ENCODE measurements around the gene SDHC.

The SDHC gene

DNA sequence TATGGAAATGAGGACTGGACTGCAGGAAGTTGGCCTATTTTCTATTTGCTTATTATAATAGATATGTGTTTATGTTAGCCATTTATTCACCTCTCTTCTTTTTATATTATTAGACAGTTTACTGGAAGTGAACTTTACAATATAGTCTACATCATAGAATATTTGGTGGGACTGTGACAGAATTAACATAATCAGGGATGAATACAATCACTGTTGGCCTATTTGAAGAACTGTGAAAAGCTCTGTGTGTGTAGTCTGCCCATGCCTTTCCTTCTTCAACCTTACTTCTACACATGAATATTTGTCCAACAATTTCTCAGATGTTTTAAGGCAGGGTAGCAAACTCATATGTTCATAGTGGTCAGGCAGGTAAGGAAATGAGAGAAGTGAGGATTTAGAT is 16.8 kb upstream of the SDHC start:
- H3K4me1 ChIP-seq (ENCODE audit: control insufficient read depth, insufficient read depth, low read length), result no peaks in the 10 kb centered on the region
- no peaks in the 10 kb centered on the region for H3K9me3 ChIP-seq (replicated peaks; ENCODE audit: low read length)
- H3K4me3 ChIP-seq (ENCODE audit: low read length), result no peak overlapping the region
- no peaks in the 10 kb centered on the region for H3K27me3 ChIP-seq (ENCODE audit: control insufficient read depth, insufficient read depth, low read length)
- no peak overlapping the region for H3K9ac ChIP-seq (ENCODE audit: low read depth, low read length)
- no peaks in the 10 kb centered on the region for H3K36me3 ChIP-seq (ENCODE audit: insufficient read depth, low read length)
- no peak overlapping the region for H3K4me2 ChIP-seq (ENCODE audit: low read length)

DNA sequence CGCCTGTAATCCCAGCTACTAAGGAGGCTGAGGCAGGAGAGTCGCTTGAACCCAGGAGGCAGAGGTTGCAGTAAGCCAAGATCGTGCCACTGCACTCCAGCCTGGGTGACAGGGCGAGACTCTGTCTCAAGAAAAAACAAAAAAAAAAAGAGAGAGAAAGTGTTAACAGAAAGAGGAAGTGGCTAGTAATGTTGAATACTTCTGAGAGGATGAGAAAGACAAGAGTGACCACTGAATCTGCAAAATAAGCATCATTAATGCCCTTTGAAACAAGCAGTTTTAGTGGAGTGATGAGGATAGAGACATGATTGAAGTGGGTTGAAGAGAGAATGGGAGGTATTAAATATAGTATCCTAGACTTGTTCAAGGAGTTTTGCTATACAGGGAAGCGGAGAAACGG is 16.1 kb upstream of the SDHC start:
- no peaks in the 10 kb centered on the region for H3K36me3 ChIP-seq (ENCODE audit: insufficient read depth, low read length)
- no peaks in the 10 kb centered on the region for H3K27me3 ChIP-seq (ENCODE audit: control insufficient read depth, insufficient read depth, low read length)

DNA sequence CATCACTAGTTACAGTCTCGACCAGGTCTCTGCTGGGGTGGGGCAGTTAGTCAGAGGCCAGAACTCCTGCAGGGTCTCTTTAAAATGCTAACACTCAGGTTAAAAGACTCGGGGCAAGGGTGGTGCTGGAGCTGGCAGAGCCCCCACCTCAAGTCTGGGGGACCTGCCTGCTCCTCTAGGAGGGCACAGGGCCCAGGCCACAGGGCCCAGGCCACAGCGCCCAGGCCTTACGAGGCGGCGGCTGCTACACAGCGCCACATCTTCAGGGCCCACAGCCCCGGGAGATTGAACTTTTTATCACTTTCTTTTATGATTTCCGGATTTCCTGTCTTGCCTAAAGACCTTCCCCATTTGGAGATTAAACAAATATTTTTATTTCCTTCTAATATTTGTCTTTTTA is 14.8 kb upstream of the SDHC start:
- Histone ChIP-seq H3K4me2 (ENCODE audit: low read length) (no peak overlapping the region), H3K4me3 (ENCODE audit: low read length) (no peak overlapping the region)

More for the DNA sequence above, 16.1 kb upstream of the SDHC start:
- no peaks in the 10 kb centered on the region for H3K9me3 ChIP-seq (replicated peaks; ENCODE audit: low read length)
- H3K4me1 ChIP-seq (ENCODE audit: control insufficient read depth, insufficient read depth, low read length), result no peaks in the 10 kb centered on the region
- no peak overlapping the region for H3K9ac ChIP-seq (ENCODE audit: low read depth, low read length)
- H3K4me3 ChIP-seq (ENCODE audit: low read length), result no peak overlapping the region
- H3K4me2 ChIP-seq (ENCODE audit: low read length), result no peak overlapping the region

GRCh38 chr1:161300478-161300877 is 13.7 kb upstream of the SDHC start:
- Histone ChIP-seq H3K9ac (ENCODE audit: low read depth, low read length) (no peak overlapping the region), H3K27me3 (ENCODE audit: control insufficient read depth, insufficient read depth, low read length) (no peaks in the 10 kb centered on the region), H3K9me3 (replicated peaks; ENCODE audit: low read length) (no peaks in the 10 kb centered on the region), H3K4me3 (ENCODE audit: low read length) (no peak overlapping the region), H3K36me3 (ENCODE audit: insufficient read depth, low read length) (no peaks in the 10 kb centered on the region), H3K4me2 (ENCODE audit: low read length) (no peak overlapping the region), H3K4me1 (ENCODE audit: control insufficient read depth, insufficient read depth, low read length) (no peaks in the 10 kb centered on the region)

More for the DNA sequence above, 14.8 kb upstream of the SDHC start:
- no peaks in the 10 kb centered on the region for H3K4me1 ChIP-seq (ENCODE audit: control insufficient read depth, insufficient read depth, low read length)
- H3K9ac ChIP-seq (ENCODE audit: low read depth, low read length), result no peak overlapping the region
- no peaks in the 10 kb centered on the region for H3K9me3 ChIP-seq (replicated peaks; ENCODE audit: low read length)
- no peaks in the 10 kb centered on the region for H3K36me3 ChIP-seq (ENCODE audit: insufficient read depth, low read length)
- H3K27me3 ChIP-seq (ENCODE audit: control insufficient read depth, insufficient read depth, low read length), result no peaks in the 10 kb centered on the region

GRCh38 chr1:161304927-161305866 is 9.0 kb upstream of the SDHC start:
- Histone ChIP-seq H3K9me3 (replicated peaks; ENCODE audit: low read length) (no peaks in the 10 kb centered on the region), H3K27me3 (ENCODE audit: control insufficient read depth, insufficient read depth, low read length) (no peaks in the 10 kb centered on the region), H3K4me3 (ENCODE audit: low read length) (peak overlapping the region; percentile 72), H3K4me2 (ENCODE audit: low read length) (peak overlapping the region; percentile 84), H3K9ac (ENCODE audit: low read depth, low read length) (peak overlapping the region; percentile 50), H3K36me3 (ENCODE audit: insufficient read depth, low read length) (no peaks in the 10 kb centered on the region), H3K4me1 (ENCODE audit: control insufficient read depth, insufficient read depth, low read length) (peaks cover 31% of the 10 kb centered on the region)

- Histone ChIP-seq H3K4me2 (ENCODE audit: low read length) (peak overlapping the region; percentile 84), H3K36me3 (ENCODE audit: insufficient read depth, low read length) (no peaks in the 10 kb centered on the region), H3K9ac (ENCODE audit: low read depth, low read length) (peak overlapping the region; percentile 50), H3K9me3 (replicated peaks; ENCODE audit: low read length) (no peaks in the 10 kb centered on the region), H3K4me1 (ENCODE audit: control insufficient read depth, insufficient read depth, low read length) (peaks cover 31% of the 10 kb centered on the region), H3K27me3 (ENCODE audit: control insufficient read depth, insufficient read depth, low read length) (no peaks in the 10 kb centered on the region), H3K4me3 (ENCODE audit: low read length) (peak overlapping the region; percentile 72)
These were observed 8.2 kb upstream of the SDHC start for GRCh38 chr1:161305867-161306519.

GRCh38 chr1:161307230-161307768 is 6.9 kb upstream of the SDHC start:
- H3K4me3 ChIP-seq (ENCODE audit: low read length), result no peak overlapping the region
- no peaks in the 10 kb centered on the region for H3K9me3 ChIP-seq (replicated peaks; ENCODE audit: low read length)
- H3K4me2 ChIP-seq (ENCODE audit: low read length), result peak overlapping the region; percentile 57
- no peaks in the 10 kb centered on the region for H3K27me3 ChIP-seq (ENCODE audit: control insufficient read depth, insufficient read depth, low read length)
- peaks cover 31% of the 10 kb centered on the region for H3K4me1 ChIP-seq (ENCODE audit: control insufficient read depth, insufficient read depth, low read length)
- H3K36me3 ChIP-seq (ENCODE audit: insufficient read depth, low read length), result no peaks in the 10 kb centered on the region
- no peak overlapping the region for H3K9ac ChIP-seq (ENCODE audit: low read depth, low read length)

DNA sequence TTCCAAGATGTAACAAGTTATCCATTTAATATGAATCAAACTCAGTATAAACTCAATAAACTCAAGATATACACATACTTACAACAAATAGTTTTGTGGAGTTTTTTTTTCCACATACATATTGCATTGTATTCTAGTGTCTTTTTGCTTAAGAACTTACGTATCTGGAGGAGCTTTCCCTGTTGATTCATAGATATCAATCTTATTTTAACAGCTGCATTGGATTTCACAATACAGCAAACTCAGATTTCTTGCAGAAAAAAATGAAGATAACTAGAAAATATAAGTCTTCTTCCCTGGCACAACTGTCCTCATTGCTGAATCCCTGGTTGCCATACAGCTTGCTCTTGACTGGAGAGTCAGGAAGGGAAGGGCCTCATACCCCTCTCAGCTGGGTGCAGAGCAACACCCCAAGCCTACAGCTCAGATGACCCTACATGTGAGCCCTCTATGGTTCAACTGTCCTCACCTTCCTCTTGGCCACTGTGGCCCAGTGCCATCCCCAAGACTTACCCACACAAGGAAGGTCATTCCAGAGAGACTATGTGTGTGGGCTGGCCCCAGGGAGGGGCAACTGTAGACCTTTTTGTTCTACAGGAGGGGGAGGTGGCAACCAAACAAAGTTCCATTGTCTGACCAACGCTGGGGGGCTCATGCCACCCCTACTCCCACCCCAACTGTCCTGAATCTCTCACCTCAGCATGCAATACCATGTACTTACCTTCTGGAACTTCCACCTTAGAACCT is 6.1 kb upstream of the SDHC start:
- H3K9ac ChIP-seq (ENCODE audit: low read depth, low read length), result no peak overlapping the region
- H3K4me3 ChIP-seq (ENCODE audit: low read length), result no peak overlapping the region
- peak overlapping the region; percentile 57 for H3K4me2 ChIP-seq (ENCODE audit: low read length)
- no peaks in the 10 kb centered on the region for H3K27me3 ChIP-seq (ENCODE audit: control insufficient read depth, insufficient read depth, low read length)
- H3K9me3 ChIP-seq (replicated peaks; ENCODE audit: low read length), result no peaks in the 10 kb centered on the region
- no peaks in the 10 kb centered on the region for H3K36me3 ChIP-seq (ENCODE audit: insufficient read depth, low read length)
- peaks cover 31% of the 10 kb centered on the region for H3K4me1 ChIP-seq (ENCODE audit: control insufficient read depth, insufficient read depth, low read length)

- no peak within 1 kb of the TSS for H3K9ac ChIP-seq (ENCODE audit: low read depth, low read length)
- H3K4me3 ChIP-seq (ENCODE audit: low read length), result no peak within 1 kb of the TSS
- H3K4me2 ChIP-seq (ENCODE audit: low read length), result no peak within 1 kb of the TSS
- no peaks in the 10 kb centered on the region for H3K27me3 ChIP-seq (ENCODE audit: control insufficient read depth, insufficient read depth, low read length)
- H3K4me1 ChIP-seq (ENCODE audit: control insufficient read depth, insufficient read depth, low read length), result peaks cover 35% of the 10 kb centered on the region
- no peaks in the 10 kb centered on the region for H3K36me3 ChIP-seq (ENCODE audit: insufficient read depth, low read length)
- H3K9me3 ChIP-seq (replicated peaks; ENCODE audit: low read length), result no peaks in the 10 kb centered on the region
These were observed 4.3 kb upstream of the SDHC start, which contains the start of gene MPZ for GRCh38 chr1:161309868-161310267. Gene MPZ, minus strand, starts transcription at chr1:161309968. Its CDS starts 63 bp downstream, at chr1:161309905.

- no peaks in the 10 kb centered on the region for H3K27me3 ChIP-seq (ENCODE audit: control insufficient read depth, insufficient read depth, low read length)
- no peak overlapping the region for H3K9ac ChIP-seq (ENCODE audit: low read depth, low read length)
- H3K4me1 ChIP-seq (ENCODE audit: control insufficient read depth, insufficient read depth, low read length), result peaks cover 33% of the 10 kb centered on the region
- no peaks in the 10 kb centered on the region for H3K9me3 ChIP-seq (replicated peaks; ENCODE audit: low read length)
- no peak overlapping the region for H3K4me2 ChIP-seq (ENCODE audit: low read length)
- H3K4me3 ChIP-seq (ENCODE audit: low read length), result no peak overlapping the region
- H3K36me3 ChIP-seq (ENCODE audit: insufficient read depth, low read length), result no peaks in the 10 kb centered on the region
These were observed 2.5 kb upstream of the SDHC start for GRCh38 chr1:161311595-161312181.
